ENCODE data around the gene PTGER1. TPM values are rescaled to one million over a fixed set of nuclear protein-coding genes. Genes with fewer than 3 reads are reported as not detected.

Gene PTGER1
- total RNA-seq, 1 experiment from 2014 or later, result 0.63 TPM

GRCh38 chr19:14473978-14474578 lies 1.1 kb downstream of the PTGER1 start:
- Histone ChIP-seq H3K23ac (ENCODE audit: insufficient read length, low read depth, low read length) (no peak overlapping the region), H2BK12ac (ENCODE audit: insufficient read length, low read depth, low read length) (no peak overlapping the region), H3K27ac (ENCODE audit: insufficient read length, low read depth, low read length) (no peak overlapping the region), H2BK20ac (ENCODE audit: low read depth, low read length, poor library complexity, severe bottlenecking) (no peak overlapping the region), H4K5ac (ENCODE audit: insufficient read length, low read depth, low read length) (no peak overlapping the region), H3K18ac (ENCODE audit: insufficient read length, low read depth, low read length) (no peak overlapping the region), H2AK5ac (ENCODE audit: insufficient read length, low read length) (no peak overlapping the region), H3K4me2 (ENCODE audit: insufficient read depth, insufficient read length, low read length) (no peak overlapping the region), H2BK5ac (ENCODE audit: insufficient read length, low read length) (no peak overlapping the region), H3K79me1 (ENCODE audit: insufficient read depth, low read depth, low read length, poor library complexity, severe bottlenecking) (no peaks in the 10 kb centered on the region), H3K27me3 (ENCODE audit: insufficient read depth, low read length) (no peaks in the 10 kb centered on the region), H3T11ph (ENCODE audit: low read length) (no peak overlapping the region), H3K23me2 (ENCODE audit: insufficient read length, low read depth, low read length, poor library complexity, severe bottlenecking) (peaks cover 7% of the 10 kb centered on the region), H3K56ac (ENCODE audit: insufficient read length, low read depth, low read length) (no peak overlapping the region), H4K8ac (replicated peaks; ENCODE audit: insufficient read length, low read depth, low read length) (no peak overlapping the region), H3K14ac (ENCODE audit: insufficient read depth, low read length) (no peak overlapping the region), H3K9me3 (ENCODE audit: control insufficient read depth, low read depth, low read length) (no peaks in the 10 kb centered on the region), H3K9ac (ENCODE audit: extremely low read depth, insufficient read length, low read length) (no peak overlapping the region), H4K91ac (ENCODE audit: insufficient read length, low read depth, low read length) (no peak overlapping the region), H3K4ac (ENCODE audit: low read depth, low read length) (no peak overlapping the region), H2BK120ac (ENCODE audit: low read depth, low read length, poor library complexity, severe bottlenecking) (no peak overlapping the region), H2BK15ac (ENCODE audit: low read depth, low read length) (no peak overlapping the region), H2AFZ (ENCODE audit: low read length) (no peak overlapping the region), H3K79me2 (ENCODE audit: insufficient read depth, low read length) (no peaks in the 10 kb centered on the region), H4K20me1 (ENCODE audit: control insufficient read depth, insufficient read depth, insufficient read length) (no peaks in the 10 kb centered on the region), H3K4me1 (ENCODE audit: insufficient read depth, low read length) (no peaks in the 10 kb centered on the region; the same call in 1 of the 2 replicates)
- H3K4me1 Mint-ChIP-seq, result peaks cover 20 to 36% of the 10 kb centered on the region in 2 experiments
- H3K9me3 Mint-ChIP-seq, result no peaks in the 10 kb centered on the region; a peak in 1 of 5 replicates
- no peak overlapping the region; a peak in 1 of 5 replicates for H3K4me3 Mint-ChIP-seq
- DNase-seq, result no peak
- no peak overlapping the region for H3K27ac Mint-ChIP-seq
- peaks cover 6 to 31% (median 21%) of the 10 kb centered on the region in 3 experiments; a peak in 6 of 7 replicates for H3K36me3 Mint-ChIP-seq (ENCODE audit: insufficient read depth in 1 of 3, low read depth in 3 of 3)
- H3K27me3 Mint-ChIP-seq (ENCODE audit: low read depth), result peaks cover 2% of the 10 kb centered on the region; the same call in 1 of the 2 replicates
- TF ChIP-seq CTCF (conservative IDR thresholded peaks at IDR 0.05), result no peak
- no CpG with 5 or more reads among the region's 53 CpGs for WGBS (ENCODE audit: extremely low coverage, insufficient read length, low lambda C conversion rate)
